HG02798 (cell line): ENCODE data around the gene PLSCR4.

Source experiments
- ATAC-seq: cut with Tn5 transposase; IDR thresholded peaks from one replicate; pipeline ENCODE4 v1.9.1; 2021; ENCODE audit warnings: mild to moderate bottlenecking; ENCODE audit not compliant: unreplicated experiment, poor library complexity

PLSCR4 gene

DNA sequence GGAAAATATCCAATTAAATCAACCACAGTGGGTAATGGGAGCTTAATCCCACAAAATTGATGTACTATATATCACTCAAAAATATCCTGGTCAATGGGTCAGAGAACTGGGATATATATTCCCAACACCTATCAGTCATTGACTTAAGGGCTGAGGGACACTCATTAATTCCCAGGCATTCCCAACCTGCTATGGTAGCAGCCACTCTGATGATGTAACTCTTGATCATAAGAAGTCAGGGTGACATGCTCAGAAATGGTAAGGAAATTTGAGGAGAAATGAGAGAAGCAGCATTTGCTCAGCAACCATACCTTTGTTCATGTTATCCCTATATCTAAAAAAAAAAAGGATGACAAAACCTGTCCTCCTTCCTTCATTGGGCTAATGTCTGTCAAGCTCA lies 86.8 kb downstream of the PLSCR4 start:
- no peak for ATAC-seq

- no peak for ATAC-seq
Observed at GRCh38 chr3:146163584-146163983, 87.3 kb downstream of the PLSCR4 start.

GRCh38 chr3:146162561-146162960 lies 88.3 kb downstream of the PLSCR4 start:
- ATAC-seq, result no peak

GRCh38 chr3:146161663-146162002 lies 89.3 kb downstream of the PLSCR4 start:
- ATAC-seq, result no peak

DNA sequence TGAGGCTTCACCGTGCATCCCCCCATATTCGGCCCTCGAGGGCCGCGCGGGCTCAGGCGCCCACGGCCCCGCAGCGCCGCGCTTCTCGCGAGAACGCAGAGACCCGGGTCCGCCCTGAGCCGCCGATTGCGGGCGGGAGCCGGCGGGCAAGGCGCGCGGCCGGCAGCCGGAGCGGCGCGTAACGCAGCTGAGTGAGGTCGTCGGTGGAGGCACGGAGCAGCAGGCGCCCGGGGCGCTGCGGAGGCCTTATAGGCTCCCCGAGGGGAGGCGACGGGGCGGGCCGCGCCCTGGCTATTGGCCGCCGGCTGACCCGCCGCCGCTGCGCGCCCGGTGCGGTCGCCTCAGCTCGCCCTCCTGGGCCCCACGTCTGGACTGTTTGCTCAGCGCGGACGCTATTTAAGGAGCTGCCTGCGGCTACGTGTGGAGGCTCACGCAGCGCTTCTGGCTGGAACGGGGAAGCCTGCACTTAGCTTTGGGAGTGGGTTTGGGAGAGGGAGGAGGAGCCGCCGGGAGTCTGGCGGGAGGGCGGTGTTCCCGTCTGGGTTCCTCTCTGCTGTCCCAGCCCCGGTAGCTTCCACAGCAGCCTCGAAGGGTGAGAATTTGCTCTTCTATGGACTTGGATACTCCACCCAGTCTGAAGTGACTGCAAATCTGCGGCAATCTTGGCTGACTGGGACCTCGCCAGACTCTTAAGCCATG lies 89.8 kb downstream of the PLSCR4 start, which contains the start of gene PLOD2:
TSS of gene PLOD2 (minus strand) at position 221 of the 699 bp plus-strand sequence. CDS start at position 26, 195 bp downstream.
- ATAC-seq, result peak; percentile 68

DNA sequence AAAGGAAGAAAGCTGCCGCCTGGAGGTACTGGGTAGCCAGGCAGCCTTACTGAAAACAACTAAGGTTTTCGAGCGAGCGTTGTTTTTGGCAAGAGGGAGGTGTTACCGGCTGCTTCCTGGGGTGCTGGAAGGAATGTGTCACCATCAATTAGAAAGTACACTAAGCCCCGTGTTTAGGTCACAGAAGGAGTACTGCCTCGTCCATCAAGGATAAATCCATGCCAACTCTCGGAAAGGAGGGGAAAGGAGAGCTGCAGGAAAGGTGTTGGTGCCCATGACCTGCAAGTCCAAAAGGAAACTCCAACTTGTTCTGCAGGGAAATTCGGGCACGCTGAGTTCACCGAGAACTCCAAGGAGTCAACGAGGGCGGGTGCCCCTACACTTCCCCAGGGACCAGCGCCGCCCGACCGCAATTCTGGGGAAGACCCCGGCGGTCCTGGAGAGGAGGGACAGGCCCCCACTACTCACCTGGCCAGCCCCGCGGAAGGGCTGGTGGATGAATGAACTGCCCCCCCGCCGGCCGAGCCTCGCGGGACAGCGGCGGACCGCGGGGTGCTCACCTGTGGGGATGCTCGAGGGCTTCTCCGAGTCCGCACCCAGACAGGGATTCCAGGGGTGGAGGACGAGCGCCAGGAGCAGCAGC lies 90.5 kb downstream of the PLSCR4 start:
- peak; percentile 32 for ATAC-seq

DNA sequence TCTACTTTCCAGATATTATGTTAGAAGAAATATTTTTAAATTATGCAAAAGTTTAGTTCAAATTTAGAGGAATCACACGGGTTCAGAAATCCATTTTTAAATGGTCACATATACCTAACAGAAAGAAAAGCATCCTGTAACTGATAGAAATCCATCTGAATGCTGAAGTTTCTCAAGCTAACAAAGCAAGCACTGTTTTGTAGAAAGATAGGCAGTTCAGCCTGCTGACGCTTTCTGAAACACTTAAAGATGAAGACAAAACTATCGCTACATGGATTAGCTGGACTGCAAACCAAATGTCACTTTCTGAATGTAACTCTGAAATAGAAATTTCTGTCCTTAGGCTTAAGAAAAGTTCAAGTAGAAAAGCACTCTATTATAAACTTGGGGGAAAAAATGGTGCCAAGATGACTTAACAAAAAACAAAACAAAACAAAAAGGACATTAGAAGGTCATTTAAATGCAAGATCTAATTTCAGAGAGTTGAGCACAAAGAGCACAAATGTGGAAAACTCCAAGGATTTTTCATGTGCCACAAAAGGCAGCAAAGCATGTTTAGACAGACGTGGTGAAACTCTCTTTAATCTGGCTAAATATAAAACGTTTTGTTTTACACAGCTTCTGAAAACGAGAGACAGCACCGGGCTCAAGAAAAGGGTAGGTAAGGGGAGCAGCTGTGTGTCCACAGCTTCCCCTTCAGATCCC lies 91.1 kb downstream of the PLSCR4 start:
- no peak for ATAC-seq

GRCh38 chr3:146159037-146159436 lies 91.9 kb downstream of the PLSCR4 start:
- ATAC-seq, result no peak

DNA sequence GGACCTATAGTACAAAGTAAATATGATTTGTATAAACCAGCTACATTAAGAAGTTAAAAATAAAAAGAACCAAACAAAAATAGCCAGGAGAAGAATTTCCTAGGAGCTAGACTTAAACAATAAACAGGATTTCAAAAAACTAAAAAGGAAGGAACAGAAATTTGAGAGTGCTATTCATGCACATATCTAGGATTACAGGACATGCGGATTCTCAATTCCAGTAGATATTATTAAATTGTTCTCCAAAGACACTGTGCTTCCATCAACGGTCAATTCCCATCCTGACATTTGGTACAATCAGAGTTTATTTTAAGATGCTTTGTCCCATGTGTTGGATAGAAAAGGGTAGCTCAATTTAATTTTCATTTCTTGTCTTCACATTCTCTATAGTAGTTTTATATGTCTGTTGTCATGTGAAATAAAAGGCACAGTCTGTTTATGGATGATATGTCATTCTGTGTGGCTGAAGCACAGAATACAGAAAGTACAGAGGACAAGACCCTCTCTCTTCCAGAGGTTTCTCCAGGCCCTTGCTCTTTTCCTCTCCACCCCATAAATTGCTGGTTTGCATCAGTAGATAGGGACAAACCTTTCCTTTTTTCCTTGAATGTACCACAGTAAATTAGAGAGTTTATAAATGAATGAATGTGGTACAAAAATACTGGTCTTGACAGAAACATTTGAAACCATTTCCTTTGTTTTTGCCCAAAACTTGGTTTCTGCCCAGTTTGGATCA lies 93.4 kb downstream of the PLSCR4 start:
- ATAC-seq, result no peak

- ATAC-seq, result no peak
Observed at GRCh38 chr3:146156666-146157314, 94.1 kb downstream of the PLSCR4 start.

- no peak for ATAC-seq
Observed at GRCh38 chr3:146156095-146156494, 94.8 kb downstream of the PLSCR4 start.

DNA sequence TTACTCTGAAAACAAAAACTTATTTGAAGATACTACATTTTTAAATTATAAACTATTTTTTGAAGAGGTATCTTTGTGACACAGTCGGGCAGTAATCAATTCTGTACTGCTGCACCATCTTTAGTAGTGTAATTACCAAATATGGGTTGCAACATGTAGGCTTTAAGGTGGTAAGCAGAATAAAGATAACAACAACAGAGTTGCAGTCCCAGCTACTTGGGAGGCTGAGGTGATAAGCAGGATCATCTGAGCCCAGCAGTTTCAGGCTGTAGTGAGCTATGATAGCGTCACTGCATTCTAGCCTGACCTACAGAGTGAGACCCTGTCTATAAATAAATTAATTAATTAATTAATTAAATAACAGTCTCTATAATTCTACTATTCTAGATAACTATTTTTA lies 95.9 kb downstream of the PLSCR4 start:
- no peak for ATAC-seq

DNA sequence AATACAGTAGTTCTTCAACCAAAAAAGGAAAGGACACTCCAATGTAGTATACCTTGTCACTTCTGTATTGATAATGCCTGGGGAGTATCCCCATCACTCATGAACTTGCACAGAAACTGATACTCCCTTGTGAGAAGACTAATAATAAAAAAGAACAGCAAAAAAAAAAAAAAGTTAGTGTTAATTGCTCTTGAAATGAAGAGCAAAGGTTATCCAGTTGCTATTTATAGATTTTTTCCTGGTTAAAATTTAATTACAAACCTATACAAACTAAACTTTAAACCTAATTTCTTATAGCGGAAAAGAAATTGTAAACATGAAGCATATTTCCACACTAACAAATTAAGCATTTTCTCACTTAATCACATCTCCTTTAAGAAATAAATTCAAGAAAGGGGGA lies 96.6 kb downstream of the PLSCR4 start:
- no peak for ATAC-seq

- no peak for ATAC-seq
Observed at GRCh38 chr3:146153429-146153828, 97.5 kb downstream of the PLSCR4 start.

DNA sequence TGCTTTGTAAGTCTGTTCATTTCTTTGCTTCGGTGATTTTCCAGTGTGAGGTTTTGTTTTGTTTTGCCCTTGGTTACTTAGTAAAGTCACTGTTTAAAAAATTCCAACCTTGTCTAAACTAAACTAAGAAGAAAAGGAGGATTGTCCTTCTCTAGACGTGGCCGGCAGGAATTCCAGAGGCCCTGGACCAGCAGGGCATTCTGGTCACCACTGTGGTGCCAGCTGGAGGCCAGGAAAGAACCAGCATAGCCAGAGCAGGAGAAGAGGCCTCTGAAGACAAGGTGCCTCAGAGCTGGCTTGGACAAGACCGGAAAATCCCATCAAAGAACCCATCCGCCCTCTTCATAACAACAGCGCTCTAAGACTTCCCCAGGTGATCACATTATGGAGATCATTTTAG lies 98.1 kb downstream of the PLSCR4 start:
- ATAC-seq, result no peak

GRCh38 chr3:146148468-146148931 lies 102.4 kb downstream of the PLSCR4 start:
- no peak for ATAC-seq

DNA sequence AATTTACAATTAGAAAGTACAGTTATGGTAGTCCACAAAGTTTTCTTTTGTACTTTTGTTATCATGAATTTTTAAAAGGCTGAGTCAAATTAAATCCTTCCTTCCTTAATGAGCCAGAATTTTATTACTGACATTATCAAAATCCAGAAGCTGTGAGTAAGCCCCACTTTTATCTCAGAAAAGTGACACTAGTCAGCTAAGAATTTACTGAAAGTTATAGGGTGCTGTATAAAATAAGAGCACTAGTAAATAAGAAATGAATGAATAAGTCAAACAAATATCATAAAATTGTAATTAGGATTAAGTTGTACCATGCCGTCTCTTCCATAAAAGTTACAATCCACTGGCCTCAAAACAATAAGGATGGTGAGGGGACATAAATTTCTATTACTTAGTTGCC lies 105.3 kb downstream of the PLSCR4 start:
- no peak for ATAC-seq

- no peak for ATAC-seq
Observed at GRCh38 chr3:146142757-146143156, 108.1 kb downstream of the PLSCR4 start.
